IMR-90 (cell line): Measurements from ENCODE around the gene TYRP1. TPM values are rescaled to one million over a fixed set of nuclear protein-coding genes. Genes with fewer than 3 reads are reported as not detected.

Experiments used
- ATAC-seq: fragments of 200-7000 bp; cut with Tn5 transposase; 2 replicates; pipeline ENCODE4 v1.9.1; 2020; ENCODE audit warnings: low read depth, mild to moderate bottlenecking, moderate library complexity
- BruUV-seq: library from RNA; stranded (reverse); fragments of 400-500 nt; replicated peaks from 2 replicates; lab custom pipeline; 2021; lab: Mats Ljungman, UMichigan
- CTCF ChIA-PET: fragments of 300-600 bp; formaldehyde crosslinking; extraction: SDS; loops from one replicate; lab custom pipeline; 2021; ENCODE audit warnings: antibody characterized with exemption; lab: Yijun Ruan, JAX
- POLR2A ChIA-PET: fragments of 300-600 bp; sonication (Branson Sonifier 250); formaldehyde crosslinking; loops from one replicate; lab custom pipeline; 2022; ENCODE audit warnings: antibody characterized with exemption; ENCODE audit not compliant: unreplicated experiment; lab: Charles Lee
- DNase-seq: peaks from one replicate; pipeline ENCODE4 v3.0.0; 2013
- H2AFZ ChIP-seq: replicated peaks from 2 replicates; pipeline ENCODE3; 2013; ENCODE audit warnings: low read length, mild to moderate bottlenecking; ENCODE audit not compliant: poor library complexity
- H2AK5ac ChIP-seq: 2 replicates; pipeline ENCODE4 v1.6.1; 2013; ENCODE audit warnings: low read depth, low read length, inconsistent platforms
- H2AK9ac ChIP-seq: replicated peaks from 2 replicates; pipeline ENCODE3; 2013; ENCODE audit warnings: mild to moderate bottlenecking, low read depth, low read length, moderate library complexity; ENCODE audit not compliant: poor library complexity
- H2BK120ac ChIP-seq: 2 replicates; pipeline ENCODE4 v1.6.1; 2013; ENCODE audit warnings: low read depth, low read length, inconsistent platforms
- H2BK15ac ChIP-seq: 3 replicates; pipeline ENCODE4 v1.6.1; 2013; ENCODE audit warnings: low read depth, low read length, inconsistent platforms
- H2BK20ac ChIP-seq: 2 replicates; pipeline ENCODE4 v1.6.1; 2013; ENCODE audit warnings: low read depth, mild to moderate bottlenecking, inconsistent platforms, low read length, moderate library complexity
- H2BK5ac ChIP-seq: 2 replicates; pipeline ENCODE4 v1.6.1; 2013; ENCODE audit warnings: mild to moderate bottlenecking, low read depth, low read length, inconsistent platforms; ENCODE audit not compliant: poor library complexity, severe bottlenecking
- H3K14ac ChIP-seq: replicated peaks from 2 replicates; pipeline ENCODE4 v1.6.1; 2013; ENCODE audit warnings: low read depth, low read length, inconsistent platforms
- H3K18ac ChIP-seq: 2 replicates; pipeline ENCODE4 v1.6.1; 2013; ENCODE audit warnings: low read depth, low read length, control low read depth
- H3K23ac ChIP-seq: 2 replicates; pipeline ENCODE4 v1.6.1; 2013; ENCODE audit warnings: low read depth, low read length, inconsistent platforms
- H3K27ac ChIP-seq: 2 replicates; pipeline ENCODE4 v1.5.1; 2013; ENCODE audit warnings: mild to moderate bottlenecking, control low read depth, low read length; ENCODE audit not compliant: insufficient read depth
- H3K27me3 ChIP-seq: 2 replicates; pipeline ENCODE4 v1.6.1; 2013; ENCODE audit warnings: low read length; ENCODE audit not compliant: control insufficient read depth, insufficient read depth
- H3K36me3 ChIP-seq: 2 replicates; pipeline ENCODE4 v1.6.1; 2013; ENCODE audit warnings: low read length, mixed read lengths; ENCODE audit not compliant: control insufficient read depth, insufficient read depth
- H3K4ac ChIP-seq: 2 replicates; pipeline ENCODE4 v1.6.1; 2013; ENCODE audit warnings: low read depth, low read length, inconsistent platforms
- H3K4me1 ChIP-seq: 2 replicates; pipeline ENCODE4 v1.6.1; 2013; ENCODE audit warnings: low read length, mixed read lengths; ENCODE audit not compliant: control insufficient read depth, insufficient read depth
- H3K4me2 ChIP-seq: 2 replicates; pipeline ENCODE4 v1.6.1; 2013; ENCODE audit warnings: low read depth, mild to moderate bottlenecking, control low read depth, low read length, moderate library complexity
- H3K4me3 ChIP-seq: 2 replicates; pipeline ENCODE4 v1.5.1; 2013; ENCODE audit warnings: low read depth, mild to moderate bottlenecking, control low read depth, low read length, moderate library complexity; ENCODE audit not compliant: insufficient read depth
- H3K56ac ChIP-seq: 2 replicates; pipeline ENCODE4 v1.6.1; 2013; ENCODE audit warnings: low read length, inconsistent platforms; ENCODE audit not compliant: insufficient read depth; ENCODE audit errors: extremely low read depth
- H3K79me1 ChIP-seq, 2 experiments: 2 replicates each; pipeline ENCODE4 v1.6.1; 2013; ENCODE audit warnings: low read length in 2 of 2, inconsistent platforms in 1 of 2, low read depth in 1 of 2
- H3K9ac ChIP-seq: 2 replicates; pipeline ENCODE4 v1.6.1; 2013; ENCODE audit warnings: low read depth, low read length, control low read depth
- H3K9me1 ChIP-seq: 2 replicates; pipeline ENCODE4 v1.6.1; 2013; ENCODE audit warnings: low read length, inconsistent platforms; ENCODE audit not compliant: insufficient read depth
- H3K9me3 ChIP-seq: 2 replicates; pipeline ENCODE4 v1.6.1; 2013; ENCODE audit warnings: low read length; ENCODE audit not compliant: control insufficient read depth, insufficient read depth
- H4K20me1 ChIP-seq: 2 replicates; pipeline ENCODE4 v1.6.1; 2013; ENCODE audit warnings: low read length, inconsistent platforms; ENCODE audit not compliant: insufficient read depth
- H4K5ac ChIP-seq: 2 replicates; pipeline ENCODE4 v1.6.1; 2013; ENCODE audit warnings: mild to moderate bottlenecking, low read depth, low read length, control low read depth
- H4K8ac ChIP-seq, 2 experiments: 2 replicates each; pipeline ENCODE4 v1.6.1; 2013; ENCODE audit warnings: low read depth in 2 of 2, low read length in 2 of 2, control low read depth in 1 of 2, inconsistent platforms in 1 of 2
- H4K91ac ChIP-seq: 2 replicates; pipeline ENCODE4 v1.6.1; 2013; ENCODE audit warnings: low read depth, low read length, inconsistent platforms; ENCODE audit not compliant: insufficient read depth
- BHLHE40 ChIP-seq: fragments of 150-350 bp; IDR thresholded peaks from 2 replicates; pipeline ENCODE4 v1.6.1; 2016; ENCODE audit warnings: mild to moderate bottlenecking, low read depth, low read length
- CEBPB ChIP-seq: IDR thresholded peaks from 2 replicates; pipeline ENCODE4 v1.6.1; 2012; ENCODE audit warnings: low read depth, low read length, improper control_type of control experiment
- NFE2L2 ChIP-seq: fragments of 150-350 bp; IDR thresholded peaks from 2 replicates; pipeline ENCODE4 v1.6.1; 2016; ENCODE audit warnings: low read depth, mild to moderate bottlenecking, low read length
- WGBS, 2 experiments: methylation state at CpG; one replicate each; pipeline versions ENCODE4 v1.1.5 to v1.1.7; 2013; ENCODE audit warnings: missing lambda C conversion rate in 2 of 2; ENCODE audit not compliant: insufficient read length in 1 of 2; ENCODE audit errors: extremely low coverage in 2 of 2; 5-methylcytosine and 5-hydroxymethylcytosine counted together
- dilution Hi-C: fragments of 300-500 bp; cut with HindIII; formaldehyde crosslinking; loops from one replicate; pipeline ENCODE4 v1.14.3; 2018; ENCODE audit warnings: low sequenced_read_pairs; ENCODE audit not compliant: unreplicated experiment
- in situ Hi-C: fragments of 300-500 bp; cut with MboI; formaldehyde crosslinking; loops from 3 replicates; pipeline ENCODE4 v1.14.3; 2019; ENCODE audit warnings: low sequenced_read_pairs, inconsistent platforms, mixed read lengths
- intact Hi-C: fragments of 100-400 bp; cut with micrococcal nuclease; formaldehyde crosslinking; loops from 2 replicates; pipeline ENCODE4 v1.10.0; 2022
- polyA plus RNA-seq, 3 experiments: library from polyadenylated mRNA; depleted of rRNA; stranded (reverse); fragments of >200 nt; gene quantifications; 2 replicates each; pipeline ENCODE4 v1.2.3, GENCODE V29; 2012; ENCODE audit warnings: low replicate concordance in 1 of 3
- total RNA-seq: library from RNA; depleted of rRNA; stranded (reverse); fragments of >200 nt; gene quantifications from 2 replicates; pipeline ENCODE4 v1.2.3, GENCODE V29; 2012; rRNA removed

The TYRP1 gene
- total and polyA plus RNA-seq, 2 of the 4 experiments (the other 2 are of a cell fraction): 0.60 to 0.90 TPM

GRCh38 chr9:12759761-12760160 lies 66.6 kb downstream of the TYRP1 start:
- ATAC-seq: peak; percentile 96
- H2BK120ac ChIP-seq: no peak overlapping the region
- no peak overlapping the region for H2BK15ac ChIP-seq
- H3K36me3 ChIP-seq: no peaks in the 10 kb centered on the region
- H3K27ac ChIP-seq: no peak overlapping the region
- in situ Hi-C loops: no loop called here
- H2BK5ac ChIP-seq: peak overlapping the region; percentile 1
- H3K9me3 ChIP-seq: no peaks in the 10 kb centered on the region
- no peak overlapping the region for H3K4me3 ChIP-seq
- CTCF ChIA-PET: no interaction called here
- no peaks in the 10 kb centered on the region for H3K27me3 ChIP-seq
- dilution Hi-C loops: no loop called here
- H3K18ac ChIP-seq: no peak overlapping the region
- no peak overlapping the region; the same call in 1 of the 2 replicates for H3K56ac ChIP-seq
- no peak overlapping the region for H2BK20ac ChIP-seq
- H3K4ac ChIP-seq: no peak overlapping the region
- H2AFZ ChIP-seq: no peak overlapping the region
- H3K14ac ChIP-seq: no peak overlapping the region
- POLR2A ChIA-PET: interaction anchor here (1.2 kb wide), 1 partner anchor 15 kb away, joined by 3 read pairs; the partner anchor contains the start of gene LURAP1L
- TF ChIP-seq BHLHE40 (no peak), NFE2L2 (no peak), CEBPB (peak; percentile 43; the same call in 1 of the 2 replicates)
- no peaks in the 10 kb centered on the region for H4K20me1 ChIP-seq
- no peak overlapping the region for H4K91ac ChIP-seq
- no peak overlapping the region for H3K9ac ChIP-seq
- no peak overlapping the region for H2AK9ac ChIP-seq
- no peak overlapping the region for H4K5ac ChIP-seq
- no peak overlapping the region; the same call in 1 of the 2 replicates for H3K4me2 ChIP-seq
- no peak overlapping the region for H2AK5ac ChIP-seq
- intact Hi-C loops: no loop called here
- no peaks in the 10 kb centered on the region for H3K79me1 ChIP-seq
- H3K4me1 ChIP-seq: no peaks in the 10 kb centered on the region
- no peak overlapping the region for H3K23ac ChIP-seq
- H4K8ac ChIP-seq: no peak overlapping the region
- no CpG with 5 or more reads among the region's 1 CpG for WGBS, 2 experiments
- H3K9me1 ChIP-seq: no peaks in the 10 kb centered on the region
- no TSS peak for BruUV-seq
- peak; percentile 73 for DNase-seq

Other genes with a start within 250 kb of the TYRP1 start
- gene LURAP1L, start 81.6 kb downstream of the TYRP1 start, total RNA-seq: 6.1 and 7.2 TPM in 2 replicates
- gene LURAP1L, start 81.6 kb downstream of the TYRP1 start, polyA plus RNA-seq (2012; rRNA removed): 8.7 and 10.6 TPM in 2 replicates